Measurements from ENCODE around the gene CLOCK. TPM values are rescaled to one million over a fixed set of nuclear protein-coding genes. Genes with fewer than 3 reads are reported as not detected.
A peak's percentile ranks its signal among the peaks of the same experiment; 100 is the strongest.

Gene CLOCK
- total and polyA plus RNA-seq, 9 of the 15 experiments (the other 6 are each of a cell fraction or from before 2014, with no cell fraction given): 3.7 to 14.4 (median 9.4) TPM

GRCh38 chr4:55500072-55500471 lies 46.6 kb downstream of the CLOCK start:
- Histone ChIP-seq H4K20me1 (replicated peaks; ENCODE audit: control insufficient read depth, insufficient read depth, low read length) (no peaks in the 10 kb centered on the region), H3K4me2 (ENCODE audit: insufficient read depth, low read length) (peak overlapping the region; percentile 86), H3K4me3 (no peak overlapping the region), H3K36me3 (ENCODE audit: control insufficient read depth, insufficient read depth, low read length) (peaks cover 7% of the 10 kb centered on the region), H3K9ac (ENCODE audit: insufficient read depth in 1 of 2, low read depth in 2 of 2, low read length in 2 of 2) (peak overlapping the region in 1 of 2 experiments; percentile 54; a peak in 2 of 4 replicates), H3K27me3 (ENCODE audit: control insufficient read depth in 2 of 2, insufficient read depth in 2 of 2, low read length in 2 of 2) (no peaks in the 10 kb centered on the region), H2AFZ (ENCODE audit: low read depth, low read length) (peak overlapping the region; percentile 90), H3K79me2 (ENCODE audit: control insufficient read depth, insufficient read depth, low read length) (peaks cover 68% of the 10 kb centered on the region), H3K9me1 (ENCODE audit: control insufficient read depth, insufficient read depth, low read length) (no peaks in the 10 kb centered on the region), H3K27ac (ENCODE audit: extremely low read depth, low read depth, low read length) (peak overlapping the region; percentile 72; the same call in 2 of the 3 replicates), H3K4me1 (replicated peaks in 1 of 2; ENCODE audit: control insufficient read depth in 2 of 2, insufficient read depth in 2 of 2, low read length in 2 of 2) (peaks cover 4 to 24% of the 10 kb centered on the region in 2 experiments; a peak in 3 of 5 replicates), H3K9me3 (replicated peaks; ENCODE audit: control insufficient read depth, insufficient read depth, low read depth, low read length) (no peaks in the 10 kb centered on the region)
- no peak for DNase-seq (ENCODE audit: extremely low read depth in 1 of 4, low spot score in 3 of 4)
- in situ Hi-C loops (cut with MboI): no loop called here
- TF ChIP-seq ZFX (CRISPR knock-in tag; IDR thresholded peaks at IDR 0.05) (0 out of 2 replicates have a peak, but pooled peaks have one; percentile 2), ZBTB33 (CRISPR knock-in tag; IDR thresholded peaks at IDR 0.05) (no peak)
- no peak for FAIRE-seq
- CTCF ChIA-PET (ENCODE audit: low intra/inter-chr PET ratio): no interaction called here
- POLR2A ChIA-PET: interaction anchor here (0.8 to 2.3 kb wide), 8 partner anchors 9 to 490 kb away, joined by 3 to 10 read pairs (median 4); no protein-coding TSS in a partner anchor
- ATAC-seq: peak; percentile 41
- intact Hi-C loops (cut with micrococcal nuclease): no loop called here
- BruUV-seq (replicated peaks): no TSS peak
- 50% methylated on average over 2 of the region's 2 CpGs for WGBS (ENCODE audit: insufficient coverage, low coverage, missing lambda C conversion rate)

- no TSS peak for BruUV-seq (replicated peaks)
- peak overlapping the region; percentile 86 for H3K4me2 ChIP-seq (ENCODE audit: insufficient read depth, low read length)
- H3K9me3 ChIP-seq (replicated peaks; ENCODE audit: control insufficient read depth, insufficient read depth, low read depth, low read length): no peaks in the 10 kb centered on the region
- peak overlapping the region; percentile 72 for H3K27ac ChIP-seq (ENCODE audit: extremely low read depth, low read depth, low read length)
- FAIRE-seq: peak; percentile 96
- H3K9me1 ChIP-seq (ENCODE audit: control insufficient read depth, insufficient read depth, low read length): no peaks in the 10 kb centered on the region
- H3K36me3 ChIP-seq (ENCODE audit: control insufficient read depth, insufficient read depth, low read length): peaks cover 8% of the 10 kb centered on the region
- peaks cover 4 to 24% of the 10 kb centered on the region in 2 experiments; a peak in 3 of 5 replicates for H3K4me1 ChIP-seq (replicated peaks in 1 of 2; ENCODE audit: control insufficient read depth in 2 of 2, insufficient read depth in 2 of 2, low read length in 2 of 2)
- in situ Hi-C loops (cut with MboI) (no loop called here), intact Hi-C loops (cut with micrococcal nuclease) (no loop called here)
- H3K27me3 ChIP-seq (ENCODE audit: control insufficient read depth in 2 of 2, insufficient read depth in 2 of 2, low read length in 2 of 2): no peaks in the 10 kb centered on the region
- peaks cover 70% of the 10 kb centered on the region for H3K79me2 ChIP-seq (ENCODE audit: control insufficient read depth, insufficient read depth, low read length)
- peak overlapping the region; percentile 90 for H2AFZ ChIP-seq (ENCODE audit: low read depth, low read length)
- peak; percentile 92 for ATAC-seq
- WGBS (ENCODE audit: insufficient coverage, low coverage, missing lambda C conversion rate): 14% methylated on average over 10 of the region's 10 CpGs
- peak in 3 of 4 experiments; percentile 15 to 84 (median 16) for DNase-seq (ENCODE audit: extremely low read depth in 1 of 4, low spot score in 3 of 4)
- H4K20me1 ChIP-seq (replicated peaks; ENCODE audit: control insufficient read depth, insufficient read depth, low read length): no peaks in the 10 kb centered on the region
- H3K9ac ChIP-seq (ENCODE audit: insufficient read depth in 1 of 2, low read depth in 2 of 2, low read length in 2 of 2): peak overlapping the region; percentile 8 to 54; a peak in 3 of 4 replicates
- no peak overlapping the region for H3K4me3 ChIP-seq
- POLR2A ChIA-PET: interaction anchor here (0.8 to 2.3 kb wide), 8 partner anchors 10 to 140 kb away, joined by 3 to 10 read pairs (median 4); no protein-coding TSS in a partner anchor
- CTCF ChIA-PET (ENCODE audit: low intra/inter-chr PET ratio): no interaction called here
- TF ChIP-seq CC2D1A (IDR thresholded peaks at IDR 0.05) (peak; percentile 31; the same call in 1 of the 2 replicates), CHD4 (IDR thresholded peaks at IDR 0.05; ENCODE audit: insufficient read depth, insufficient replicate concordance, low read depth, low read length, poor library complexity, severe bottlenecking) (no peak), PRPF4 (IDR thresholded peaks at IDR 0.05; ENCODE audit: insufficient read depth, low read depth, low read length, poor library complexity, severe bottlenecking) (no peak), TAF15 (IDR thresholded peaks at IDR 0.05; ENCODE audit: low read depth, low read length) (no peak), FOXK1 (CRISPR knock-in tag; IDR thresholded peaks at IDR 0.05; ENCODE audit: borderline replicate concordance) (no peak), FOXP1 (CRISPR knock-in tag; IDR thresholded peaks at IDR 0.05) (no peak), FOXJ3 (CRISPR knock-in tag; IDR thresholded peaks at IDR 0.05) (no peak), CBX3 (IDR thresholded peaks at IDR 0.05; ENCODE audit: borderline replicate concordance in 1 of 2, low read length in 2 of 2) (peak in 1 of 2 experiments; percentile 60; a peak in 1 of 3 replicates), BRD9 (IDR thresholded peaks at IDR 0.05; ENCODE audit: low read depth, partially characterized antibody) (no peak), XRCC5 (IDR thresholded peaks at IDR 0.05; ENCODE audit: low read depth, low read length) (no peak)
Measured at GRCh38 chr4:55499495-55499894, 47.2 kb downstream of the CLOCK start.

Data from K562 (cell line).